Omental fat pad (tissue), 4 donors: ENCODE data around the gene ZNRF2. TPM values are rescaled to one million over a fixed set of nuclear protein-coding genes. Genes with fewer than 3 reads are reported as not detected.

Source experiments
- ATAC-seq: fragments of 150-250 bp; one replicate; pipeline ENCODE4 v1.9.1; 2016; ENCODE audit warnings: mild to moderate bottlenecking, moderate library complexity; ENCODE audit not compliant: low FRiP score
- DNase-seq: peaks from one replicate; pipeline ENCODE4 v3.0.0-alpha.2; 2019; ENCODE audit warnings: low spot score
- CTCF ChIP-seq, 3 donors: fragments of 450-650 bp; IDR thresholded peaks; one replicate each; pipeline ENCODE4 v1.5.1; 2016 to 2017; ENCODE audit warnings: antibody characterized with exemption in 3 of 3, mild to moderate bottlenecking in 3 of 3, moderate library complexity in 2 of 3
- total RNA-seq, 4 donors: library from RNA; depleted of rRNA; stranded (reverse); fragments of >200 nt; gene quantifications; one replicate each; pipeline ENCODE4 v1.1.0, GENCODE V29; 2016

The ZNRF2 gene
- total RNA-seq, 4 donors from 2014 or later, result 14.9 to 23.3 (median 18.6) TPM

DNA sequence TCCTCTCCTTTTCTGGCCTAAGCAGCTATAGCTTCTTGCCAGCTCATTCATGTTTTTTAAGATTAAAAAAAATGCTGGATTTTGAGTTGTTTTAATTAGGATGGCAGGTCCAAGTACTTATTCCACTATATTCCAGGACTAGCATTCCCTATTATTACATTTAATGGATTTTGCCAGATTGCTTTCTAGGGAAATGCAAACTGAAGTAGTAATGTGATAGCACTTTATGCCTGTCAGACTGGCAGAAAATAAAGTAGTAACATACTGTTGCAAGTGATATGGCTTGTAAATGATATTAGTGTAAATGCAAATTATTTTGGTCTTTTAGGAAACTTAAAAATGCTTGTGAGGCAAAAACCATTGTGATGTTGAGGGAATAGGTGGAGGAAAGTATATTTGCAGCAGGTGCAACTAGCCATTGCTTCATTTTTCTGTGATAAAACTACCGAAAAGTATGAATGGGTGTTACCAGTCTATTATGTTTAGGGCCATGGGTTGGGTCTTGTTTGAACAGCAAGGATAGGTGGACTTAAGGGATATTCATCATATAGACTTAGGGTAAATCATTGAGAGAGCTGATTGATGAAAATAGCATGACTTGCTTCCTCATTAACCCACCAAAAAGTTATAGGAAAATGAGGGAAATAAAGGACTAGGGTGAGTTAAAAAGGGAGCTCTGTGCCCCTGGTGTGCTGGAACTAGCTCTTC is 19.9 kb downstream of the ZNRF2 start:
- TF ChIP-seq CTCF (IDR thresholded peaks at IDR 0.05), result no peak
- DNase-seq (no peak), ATAC-seq (no peak)

DNA sequence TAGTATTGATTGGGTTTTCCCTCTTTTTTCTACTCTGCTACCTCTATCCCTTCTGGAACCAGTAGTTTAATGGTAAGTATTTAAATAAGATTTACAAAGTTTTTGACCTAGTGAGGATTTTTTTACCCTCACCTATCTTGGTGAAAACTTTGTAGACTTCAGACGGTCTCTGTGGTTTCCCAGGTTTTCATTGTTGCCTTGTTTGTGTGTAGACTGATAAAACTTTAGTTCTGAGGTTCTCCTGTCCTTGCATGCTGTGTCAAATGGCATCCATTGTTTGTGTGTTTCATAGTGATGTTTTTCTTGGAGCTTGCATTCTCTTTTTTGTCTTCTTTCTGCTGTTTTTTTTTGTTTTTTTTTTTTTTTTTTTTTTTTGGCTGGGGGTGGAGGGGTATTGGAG is 22.6 kb downstream of the ZNRF2 start:
- no peak for DNase-seq
- ATAC-seq, result no peak
- no peak for TF ChIP-seq CTCF (IDR thresholded peaks at IDR 0.05)

DNA sequence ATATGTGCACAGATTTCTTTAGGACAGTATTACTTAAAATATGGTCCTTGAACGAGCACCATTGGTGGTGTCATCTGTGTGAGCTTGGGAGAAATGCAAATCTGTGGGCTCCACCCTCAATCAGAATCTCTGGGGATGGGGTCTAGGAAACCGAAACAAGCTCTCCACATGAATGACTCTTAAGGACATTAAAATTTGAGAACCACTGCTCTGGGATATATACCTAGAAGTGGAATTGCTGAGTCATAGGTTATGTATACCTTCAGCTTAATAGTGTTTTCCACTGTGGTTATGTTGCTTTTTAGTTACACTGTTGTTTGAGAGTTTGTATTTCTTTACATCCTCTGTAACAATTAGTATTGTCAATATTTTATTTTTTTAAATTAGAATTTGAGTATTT is 24.0 kb downstream of the ZNRF2 start:
- ATAC-seq, result no peak
- TF ChIP-seq CTCF (IDR thresholded peaks at IDR 0.05), result no peak
- no peak for DNase-seq

DNA sequence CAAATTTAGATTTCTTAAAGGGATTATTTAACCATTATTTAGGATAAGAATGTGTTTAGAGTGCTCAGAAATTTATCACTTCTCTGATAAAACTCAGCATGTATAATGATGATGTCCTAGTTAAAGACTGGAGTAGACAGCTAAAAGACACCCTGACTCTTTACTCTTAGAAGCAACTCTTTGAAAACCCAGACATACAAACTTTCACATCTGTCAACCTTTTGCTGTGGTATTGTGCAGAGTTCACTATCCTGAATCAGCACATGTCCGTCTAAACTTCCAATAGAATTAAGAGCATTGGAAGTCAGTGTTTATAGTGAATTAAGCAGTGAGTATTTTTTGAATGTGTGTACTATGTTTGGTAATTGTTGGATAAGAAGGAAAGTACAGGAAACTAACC is 24.9 kb downstream of the ZNRF2 start:
- TF ChIP-seq CTCF (IDR thresholded peaks at IDR 0.05), result no peak
- no peak for ATAC-seq
- no peak for DNase-seq

- ATAC-seq, result no peak
- TF ChIP-seq CTCF (IDR thresholded peaks at IDR 0.05), result no peak
- no peak for DNase-seq
These were observed 25.5 kb downstream of the ZNRF2 start for GRCh38 chr7:30309842-30310435.

DNA sequence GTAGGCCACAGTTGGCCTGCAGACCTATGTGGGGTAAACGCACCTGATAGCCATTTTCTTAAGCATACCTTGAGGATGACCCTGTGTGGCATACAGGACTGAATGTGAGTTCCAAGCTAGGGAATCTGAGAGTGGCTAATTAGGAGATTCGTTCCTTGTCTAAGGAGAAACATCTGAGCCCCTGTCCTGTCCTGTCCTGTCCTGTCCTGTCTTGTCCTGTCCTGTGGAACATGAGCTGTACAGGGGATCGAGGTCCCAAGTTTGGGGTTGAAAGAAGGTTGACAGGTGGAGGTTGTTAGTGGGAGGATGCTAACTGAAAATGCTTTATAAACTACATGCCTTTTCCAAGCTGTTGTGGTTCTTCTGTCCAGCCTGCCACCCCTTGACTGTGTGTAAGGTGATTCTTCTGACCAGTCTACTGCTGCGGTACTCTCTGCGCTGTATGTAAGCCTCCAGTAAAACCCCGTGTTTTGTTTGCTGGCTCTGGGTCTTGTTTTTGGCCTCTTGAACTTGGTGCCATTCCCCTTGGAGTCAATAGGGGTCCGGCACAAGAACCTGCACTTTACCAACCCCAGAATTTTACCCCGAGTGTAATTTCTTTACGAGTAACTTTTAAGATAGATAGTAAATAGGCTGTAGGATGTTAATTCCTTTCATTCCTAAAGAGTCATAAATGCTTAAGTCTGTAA is 26.4 kb downstream of the ZNRF2 start:
- no peak for TF ChIP-seq CTCF (IDR thresholded peaks at IDR 0.05)
- ATAC-seq (no peak), DNase-seq (no peak)
